AG09309 (cell line): ENCODE data around the gene SOX5.

ENCODE experiments used
- DNase-seq: peaks from one replicate; pipeline ENCODE4 v3.0.0-alpha.2; 2010; ENCODE audit warnings: low read depth
- H3K4me3 ChIP-seq: 2 replicates; pipeline ENCODE4 v1.5.1; 2011; ENCODE audit warnings: mild to moderate bottlenecking, low read depth, low read length, moderate library complexity; ENCODE audit not compliant: control insufficient read depth
- TF ChIP-seq, protein P1 (sequence below): IDR thresholded peaks from 2 replicates; pipeline ENCODE4 v1.5.1; 2011; ENCODE audit warnings: mild to moderate bottlenecking, low read depth, low read length, inconsistent platforms; ENCODE audit not compliant: insufficient read depth, control insufficient read depth; ENCODE audit errors: missing control alignments

SOX5 gene

DNA sequence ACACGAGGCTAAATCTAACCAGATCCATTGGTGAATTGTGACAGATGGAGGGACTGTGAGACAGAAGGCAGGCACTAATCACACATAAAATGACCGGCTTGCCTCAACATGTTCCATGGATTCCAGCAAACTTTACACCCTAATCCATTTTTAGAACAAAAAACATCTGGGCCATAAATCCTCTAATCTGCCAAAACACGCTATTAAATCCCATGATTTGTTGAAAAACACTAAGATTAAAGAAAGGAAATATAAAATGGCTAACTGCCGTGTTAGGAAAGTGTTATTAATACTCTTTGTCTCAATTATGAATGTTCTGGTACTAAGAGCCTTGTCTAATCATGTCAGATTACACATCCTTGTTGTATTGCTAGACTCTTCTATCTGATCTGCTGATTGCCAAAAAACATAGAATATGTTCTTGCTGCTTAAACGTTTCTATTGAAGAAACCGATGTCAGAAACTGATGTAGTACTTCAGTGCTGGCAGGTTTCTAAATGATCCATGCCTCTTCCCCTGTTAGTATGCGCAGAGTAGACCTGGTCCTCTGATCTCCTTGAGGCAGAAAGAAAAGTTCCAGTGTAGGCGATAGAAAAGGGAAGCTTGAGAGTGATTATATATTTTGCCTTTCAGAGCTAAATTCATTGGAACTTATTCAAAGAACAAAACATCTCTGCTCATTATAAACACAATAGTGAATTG is 384.9 kb downstream of the SOX5 start:
- DNase-seq, result no peak
- no peak overlapping the region for H3K4me3 ChIP-seq
- TF ChIP-seq, protein P1, sequence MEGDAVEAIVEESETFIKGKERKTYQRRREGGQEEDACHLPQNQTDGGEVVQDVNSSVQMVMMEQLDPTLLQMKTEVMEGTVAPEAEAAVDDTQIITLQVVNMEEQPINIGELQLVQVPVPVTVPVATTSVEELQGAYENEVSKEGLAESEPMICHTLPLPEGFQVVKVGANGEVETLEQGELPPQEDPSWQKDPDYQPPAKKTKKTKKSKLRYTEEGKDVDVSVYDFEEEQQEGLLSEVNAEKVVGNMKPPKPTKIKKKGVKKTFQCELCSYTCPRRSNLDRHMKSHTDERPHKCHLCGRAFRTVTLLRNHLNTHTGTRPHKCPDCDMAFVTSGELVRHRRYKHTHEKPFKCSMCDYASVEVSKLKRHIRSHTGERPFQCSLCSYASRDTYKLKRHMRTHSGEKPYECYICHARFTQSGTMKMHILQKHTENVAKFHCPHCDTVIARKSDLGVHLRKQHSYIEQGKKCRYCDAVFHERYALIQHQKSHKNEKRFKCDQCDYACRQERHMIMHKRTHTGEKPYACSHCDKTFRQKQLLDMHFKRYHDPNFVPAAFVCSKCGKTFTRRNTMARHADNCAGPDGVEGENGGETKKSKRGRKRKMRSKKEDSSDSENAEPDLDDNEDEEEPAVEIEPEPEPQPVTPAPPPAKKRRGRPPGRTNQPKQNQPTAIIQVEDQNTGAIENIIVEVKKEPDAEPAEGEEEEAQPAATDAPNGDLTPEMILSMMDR, result no peak

- H3K4me3 ChIP-seq, result no peak overlapping the region
- no peak for DNase-seq
- TF ChIP-seq, protein P1, result no peak
Measured at GRCh38 chr12:23561364-23562345, 387.8 kb downstream of the SOX5 start.

- H3K4me3 ChIP-seq, result no peak overlapping the region
- no peak for DNase-seq
- TF ChIP-seq, protein P1, result no peak
Measured at GRCh38 chr12:23560611-23561010, 388.9 kb downstream of the SOX5 start.

- H3K4me3 ChIP-seq, result no peak overlapping the region
- TF ChIP-seq, protein P1, result no peak
- no peak for DNase-seq
Measured at GRCh38 chr12:23559268-23559753, 390.2 kb downstream of the SOX5 start.

DNA sequence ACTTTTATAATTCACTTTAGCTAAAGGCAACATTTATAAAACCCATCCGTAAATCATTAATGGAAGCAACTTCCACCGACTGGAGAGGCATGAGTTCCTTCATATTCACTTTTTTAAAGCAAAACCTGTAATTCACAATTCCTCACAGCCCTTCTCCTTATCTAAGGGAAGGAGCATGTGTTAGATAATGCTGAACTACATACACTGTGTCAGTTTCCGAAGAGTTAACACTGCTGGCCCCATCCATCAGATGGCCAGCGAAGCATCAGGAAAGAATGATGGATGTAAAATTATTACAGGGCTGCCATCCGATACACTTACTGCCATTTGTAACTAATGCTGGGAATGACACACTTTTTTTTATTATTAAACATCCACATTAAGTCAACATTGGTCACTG is 392.8 kb downstream of the SOX5 start:
- H3K4me3 ChIP-seq, result no peak overlapping the region
- TF ChIP-seq, protein P1, result no peak
- no peak for DNase-seq

DNA sequence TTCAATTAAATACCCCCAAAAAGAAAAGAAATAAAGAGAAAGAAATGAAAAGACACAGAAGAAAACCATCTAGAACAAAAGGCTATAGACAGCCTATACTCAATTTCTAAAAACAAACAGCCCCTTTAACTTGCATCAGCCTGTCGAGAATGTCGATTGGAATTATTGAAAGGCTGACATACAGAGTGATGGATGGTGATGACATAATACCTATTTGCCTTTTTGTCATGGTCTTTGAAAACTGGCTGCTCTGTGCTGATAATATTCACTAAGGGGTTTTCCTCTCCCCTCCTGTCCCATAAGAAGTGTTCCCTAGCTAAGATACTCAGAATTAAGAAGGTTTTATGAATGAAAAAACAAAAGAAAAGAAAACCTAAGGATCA is 393.7 kb downstream of the SOX5 start:
- H3K4me3 ChIP-seq, result no peak overlapping the region
- TF ChIP-seq, protein P1, result no peak
- DNase-seq, result no peak
